NCI-H446 (cell line): ENCODE results near the gene ZNF184.

Source experiments
- DNase-seq, 2 experiments: peaks; one replicate each; lab custom pipeline; 2025; lab: John Stamatoyannopoulos, UW

ZNF184 gene

GRCh38 chr6:27479319-27480182 lies 6.6 kb upstream of the ZNF184 start:
- DNase-seq = peak; percentile 86 to 89

- DNase-seq = peak; percentile 78 to 89
Measured at GRCh38 chr6:27478706-27479318, 5.9 kb upstream of the ZNF184 start.

GRCh38 chr6:27478141-27478705 lies 5.3 kb upstream of the ZNF184 start:
- no peak for DNase-seq

GRCh38 chr6:27477318-27478013 lies 4.6 kb upstream of the ZNF184 start:
- no peak for DNase-seq

- DNase-seq = no peak
Measured at GRCh38 chr6:27476090-27476489, 3.2 kb upstream of the ZNF184 start.

GRCh38 chr6:27474672-27475071 lies 1.8 kb upstream of the ZNF184 start:
- DNase-seq = no peak

GRCh38 chr6:27474172-27474465 lies 1.2 kb upstream of the ZNF184 start:
- DNase-seq = no peak

- peak; percentile 43 to 64 for DNase-seq
Measured at GRCh38 chr6:27472182-27472616, 706 bp downstream of the ZNF184 start.

- peak in 1 of 2 experiments; percentile 10 for DNase-seq
Measured at GRCh38 chr6:27471365-27472115, 1.4 kb downstream of the ZNF184 start.

- DNase-seq = no peak
Measured at GRCh38 chr6:27470023-27470422, 2.9 kb downstream of the ZNF184 start.

- DNase-seq = no peak
Measured at GRCh38 chr6:27468334-27468733, 4.6 kb downstream of the ZNF184 start.

GRCh38 chr6:27452496-27452897 lies 20.4 kb downstream of the ZNF184 start:
- DNase-seq = no peak

GRCh38 chr6:27451660-27452390 lies 21.1 kb downstream of the ZNF184 start:
- no peak for DNase-seq

GRCh38 chr6:27448456-27448855 lies 24.4 kb downstream of the ZNF184 start:
- no peak for DNase-seq

GRCh38 chr6:27442932-27443331 lies 30.0 kb downstream of the ZNF184 start:
- no peak for DNase-seq

- DNase-seq = no peak
Measured at GRCh38 chr6:27441001-27441400, 31.9 kb downstream of the ZNF184 start.

GRCh38 chr6:27439371-27439770 lies 33.5 kb downstream of the ZNF184 start:
- DNase-seq = no peak

- DNase-seq = no peak
Measured at GRCh38 chr6:27433714-27434113, 39.2 kb downstream of the ZNF184 start.

- no peak for DNase-seq
Measured at GRCh38 chr6:27428966-27429365, 43.9 kb downstream of the ZNF184 start.

GRCh38 chr6:27428502-27428901 lies 44.4 kb downstream of the ZNF184 start:
- DNase-seq = no peak

- DNase-seq = no peak
Measured at GRCh38 chr6:27426045-27426620, 46.8 kb downstream of the ZNF184 start.
